DMS79 (cell line): ENCODE measurements around the gene WDR33.
"Not testable (repeated sequence)": the region's sequence is repeated elsewhere in the genome, so short reads cannot be mapped to it uniquely, and the experiment has no call there.

Experiments
- DNase-seq: peaks from one replicate; lab custom pipeline; 2025; lab: John Stamatoyannopoulos, UW

WDR33 gene

DNA sequence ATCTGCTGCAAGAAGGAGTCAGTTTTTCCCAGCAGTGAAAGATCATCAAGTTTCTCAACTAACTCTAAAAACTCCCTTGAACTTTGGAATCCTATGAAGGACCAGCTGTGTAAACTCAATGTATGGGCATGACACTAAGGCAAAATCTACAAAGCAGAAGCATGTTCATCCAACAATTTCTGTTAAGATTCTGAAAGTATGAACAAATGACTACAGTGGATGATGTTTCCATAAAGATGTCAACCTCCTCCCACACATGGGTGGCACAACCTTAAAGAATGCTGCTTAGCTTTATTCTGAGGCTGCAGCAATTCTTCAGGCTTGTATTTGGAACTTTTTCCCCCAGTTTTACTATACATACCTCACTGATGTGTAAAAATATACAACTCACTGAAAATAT lies 47.2 kb downstream of the WDR33 start:
- DNase-seq, result no peak

GRCh38 chr2:127762846-127763245 lies 48.1 kb downstream of the WDR33 start:
- DNase-seq, result no peak

DNA sequence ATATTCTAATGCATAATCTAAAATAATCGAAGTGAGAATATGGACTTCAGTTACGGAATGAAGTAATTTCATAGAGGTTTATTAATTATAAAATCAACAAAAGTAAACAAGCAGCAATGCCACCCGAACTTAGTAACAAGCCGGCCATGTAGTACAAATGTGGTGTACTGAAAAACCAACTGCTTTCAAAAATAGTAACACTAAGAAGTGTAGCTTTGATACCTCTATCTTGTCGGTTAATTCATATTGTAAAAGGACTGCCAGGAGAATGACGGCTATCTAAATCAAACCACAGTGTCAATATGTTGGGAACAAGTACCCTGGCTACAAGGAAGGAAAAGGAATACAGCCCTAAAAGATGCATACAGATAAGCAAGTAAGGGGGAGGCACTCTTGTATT lies 48.5 kb downstream of the WDR33 start:
- DNase-seq, result no peak

GRCh38 chr2:127759931-127760330 lies 51.0 kb downstream of the WDR33 start:
- DNase-seq, result no peak

DNA sequence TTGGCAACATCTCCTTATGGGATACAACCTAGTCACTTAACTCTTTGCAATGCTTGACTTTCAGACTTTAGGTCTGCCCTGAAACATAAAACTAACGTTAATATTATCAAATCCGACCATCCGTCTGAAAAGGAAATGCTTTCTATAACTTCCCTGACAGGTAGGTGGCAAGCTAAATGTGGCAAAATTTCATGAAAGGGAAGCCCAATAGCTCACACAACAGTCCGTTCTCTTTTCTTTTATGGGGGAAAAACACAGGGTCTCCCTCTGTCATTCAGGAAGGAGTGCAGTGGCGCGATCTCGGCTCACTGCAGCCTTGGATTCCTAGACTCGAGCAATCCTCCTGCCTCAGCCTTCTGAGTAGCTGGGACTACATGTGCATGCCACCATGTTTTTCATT lies 56.8 kb downstream of the WDR33 start:
- no peak for DNase-seq

DNA sequence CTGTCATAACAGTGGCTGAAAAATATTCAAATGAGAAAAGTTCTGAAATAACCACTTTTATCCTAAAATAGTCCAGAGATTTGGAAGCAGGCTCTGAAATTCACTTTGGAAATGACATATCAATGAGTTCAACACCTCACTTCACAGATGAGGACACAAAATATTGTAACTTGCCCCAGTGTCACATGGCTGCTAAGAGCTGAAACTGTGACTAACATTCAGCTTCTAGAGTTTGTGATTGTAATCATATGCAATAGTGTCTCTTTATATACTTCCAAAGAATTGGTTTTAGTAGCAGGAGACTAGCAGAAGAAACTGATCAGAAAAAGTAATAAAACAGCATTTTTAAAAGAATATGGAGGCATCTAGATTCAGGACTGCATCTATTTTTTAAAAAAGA lies 57.6 kb downstream of the WDR33 start:
- DNase-seq, result no peak

GRCh38 chr2:127749537-127749936 lies 61.4 kb downstream of the WDR33 start:
- DNase-seq, result not testable (repeated sequence)

DNA sequence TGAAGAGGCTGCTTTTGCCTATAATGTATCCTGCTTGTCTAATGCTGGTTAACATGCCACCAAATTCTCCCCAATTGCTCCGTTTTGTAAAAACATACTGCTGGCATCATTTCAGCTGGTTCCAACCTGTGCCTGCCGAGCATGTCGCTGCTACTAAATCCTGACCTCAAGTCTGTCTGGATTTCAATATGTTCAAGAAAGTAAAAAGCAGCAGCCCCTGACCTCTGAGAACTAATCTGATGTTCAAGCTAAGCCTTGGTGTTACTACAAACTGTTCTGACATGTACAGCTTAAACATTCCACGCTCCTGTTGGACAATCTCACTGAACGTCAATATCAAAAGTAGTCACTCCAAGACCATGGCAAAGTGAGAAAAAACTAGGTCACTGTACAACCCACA lies 63.4 kb downstream of the WDR33 start:
- DNase-seq, result no peak

- DNase-seq, result no peak
These were observed 67.4 kb downstream of the WDR33 start for GRCh38 chr2:127743477-127744026.

DNA sequence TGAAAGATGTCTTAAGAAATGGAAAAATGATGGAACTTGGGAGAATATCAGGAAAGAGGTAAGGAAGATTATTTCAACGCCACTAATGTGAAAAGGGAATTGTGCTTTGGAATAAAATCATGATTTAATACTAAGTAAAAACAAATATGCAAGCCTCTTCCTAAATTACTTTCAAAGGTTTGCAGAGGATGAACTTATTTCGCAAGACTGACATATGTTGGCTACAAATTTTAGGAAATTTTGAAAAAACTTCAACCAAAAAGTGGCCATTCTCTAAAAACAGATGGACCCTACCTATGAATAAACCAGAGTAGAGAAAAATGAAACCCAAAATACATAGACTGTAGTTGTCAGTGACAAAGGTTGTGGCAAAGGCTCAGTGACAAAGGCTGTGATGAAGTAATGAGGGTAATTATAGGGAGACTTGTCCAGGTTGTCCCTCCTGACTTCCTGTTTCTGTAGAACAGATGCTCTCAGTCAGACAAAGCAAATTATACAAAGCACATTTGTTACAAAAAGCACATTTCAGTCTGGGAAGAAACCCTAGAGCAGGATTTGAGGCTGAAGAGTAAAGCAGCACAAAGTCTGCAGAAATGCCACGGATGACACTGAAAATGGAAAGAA lies 70.2 kb downstream of the WDR33 start:
- no peak for DNase-seq

DNA sequence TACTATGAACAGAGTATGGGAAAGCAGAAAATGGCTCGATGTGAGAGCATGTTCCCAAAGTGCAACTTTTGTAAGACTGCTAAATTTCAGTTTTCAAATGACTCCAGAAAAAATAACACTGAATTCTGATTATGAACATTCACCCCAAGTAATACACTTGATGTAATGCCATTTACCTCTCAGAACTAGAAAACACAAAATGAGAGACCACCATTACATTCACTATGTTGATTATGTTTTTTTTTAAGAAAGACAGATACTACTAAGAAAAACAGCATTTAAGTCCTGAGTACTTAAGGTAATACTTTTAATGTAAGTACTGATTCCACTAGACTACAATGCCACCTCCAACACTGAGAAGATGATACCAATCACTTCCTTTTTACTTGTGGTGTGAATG lies 71.2 kb downstream of the WDR33 start:
- no peak for DNase-seq

- DNase-seq, result no peak
These were observed 73.1 kb downstream of the WDR33 start for GRCh38 chr2:127737892-127738291.

DNA sequence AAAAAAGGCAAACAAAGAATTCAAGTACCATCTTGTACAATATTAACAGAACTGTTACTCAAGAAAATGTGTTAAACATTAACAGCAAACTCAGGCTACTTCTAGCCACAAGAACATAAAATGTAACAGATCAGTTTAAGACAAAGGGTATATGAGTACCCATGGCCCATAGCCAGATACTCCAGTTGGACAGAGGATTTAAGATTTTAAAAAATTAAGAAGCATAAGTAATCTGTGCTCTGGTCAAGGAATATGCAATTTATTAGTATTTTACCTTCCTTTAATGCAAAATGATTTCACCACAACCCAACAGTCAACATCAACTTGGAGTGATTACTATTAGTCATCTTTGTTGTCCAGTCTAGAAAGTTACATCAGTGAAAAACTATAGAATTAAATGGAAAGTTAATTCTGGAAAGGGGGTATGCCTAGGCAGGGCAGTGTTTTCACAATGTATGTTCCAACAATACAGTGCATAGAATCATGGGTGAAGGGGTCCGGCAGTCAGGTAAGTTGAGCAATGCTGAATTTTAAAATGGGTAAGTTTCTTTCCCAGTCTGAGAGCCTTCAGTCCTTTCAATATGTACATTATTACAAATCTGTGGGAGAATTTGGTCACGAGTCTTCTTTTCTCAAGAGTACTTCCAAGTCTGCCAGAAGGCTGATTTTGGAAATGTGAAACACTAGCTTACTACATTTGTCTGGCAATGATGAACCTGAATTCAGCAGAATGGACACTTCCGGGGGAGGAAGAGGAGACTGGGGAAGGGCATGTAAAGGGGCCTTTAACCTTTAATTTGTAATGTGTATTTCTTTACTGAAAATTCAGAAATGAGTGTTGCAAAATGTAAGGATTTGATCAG lies 75.2 kb downstream of the WDR33 start:
- DNase-seq, result no peak

GRCh38 chr2:127735044-127735443 lies 75.9 kb downstream of the WDR33 start:
- DNase-seq, result no peak

GRCh38 chr2:127733816-127734537 lies 77.0 kb downstream of the WDR33 start:
- no peak for DNase-seq

GRCh38 chr2:127733113-127733815 lies 77.7 kb downstream of the WDR33 start:
- no peak for DNase-seq

DNA sequence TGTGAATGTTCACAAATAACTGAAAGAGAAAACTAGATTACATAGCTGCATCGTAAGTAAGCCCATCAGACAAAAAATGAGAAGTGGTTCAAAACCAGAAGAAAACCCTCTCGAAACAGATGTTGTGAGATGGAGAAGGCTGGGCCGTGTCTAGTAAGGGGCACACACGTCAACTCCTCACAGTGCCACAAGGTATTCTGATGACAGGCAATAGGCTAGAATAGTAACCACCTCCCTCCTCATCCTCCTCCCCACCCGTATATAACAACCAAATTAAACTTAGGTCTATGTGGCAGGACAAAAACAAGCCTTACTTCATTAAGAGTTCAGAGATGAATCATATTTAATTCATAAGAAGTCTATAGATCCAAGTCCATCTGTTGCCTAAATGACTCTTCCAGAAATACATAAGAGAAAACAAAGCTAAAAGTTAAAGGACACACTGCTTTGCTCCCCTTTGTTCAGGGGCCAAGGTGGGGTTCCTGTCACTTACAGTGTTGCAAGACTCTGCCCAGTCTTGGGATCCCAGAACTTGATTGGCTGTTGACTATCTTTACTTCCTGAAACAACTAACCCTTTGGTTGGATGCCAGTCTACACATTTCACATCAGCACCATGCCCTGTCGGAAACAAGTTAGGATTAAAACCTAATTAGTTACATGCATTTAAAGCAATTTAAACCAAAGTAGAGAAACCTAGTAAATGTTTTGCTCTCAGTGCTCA lies 84.7 kb downstream of the WDR33 start:
- no peak for DNase-seq

- no peak for DNase-seq
These were observed 88.2 kb downstream of the WDR33 start for GRCh38 chr2:127722807-127723206.

DNA sequence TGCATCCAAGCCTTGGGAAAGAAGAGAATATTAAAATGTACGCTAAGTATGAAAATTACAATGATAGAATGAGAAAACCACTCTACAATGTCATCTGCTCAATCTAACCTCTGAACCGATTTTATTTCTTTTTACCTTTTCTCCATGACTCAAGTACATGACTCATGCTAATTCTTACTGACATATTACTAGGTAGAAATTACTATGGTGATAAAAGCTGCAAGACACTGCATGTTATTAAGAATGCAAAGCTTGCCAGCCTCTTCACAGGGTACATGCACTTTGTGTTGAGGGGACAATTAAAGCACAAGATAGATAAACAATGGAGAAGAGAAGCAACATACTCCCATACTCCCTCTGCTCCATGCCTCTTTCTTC lies 89.0 kb downstream of the WDR33 start:
- DNase-seq, result no peak

DNA sequence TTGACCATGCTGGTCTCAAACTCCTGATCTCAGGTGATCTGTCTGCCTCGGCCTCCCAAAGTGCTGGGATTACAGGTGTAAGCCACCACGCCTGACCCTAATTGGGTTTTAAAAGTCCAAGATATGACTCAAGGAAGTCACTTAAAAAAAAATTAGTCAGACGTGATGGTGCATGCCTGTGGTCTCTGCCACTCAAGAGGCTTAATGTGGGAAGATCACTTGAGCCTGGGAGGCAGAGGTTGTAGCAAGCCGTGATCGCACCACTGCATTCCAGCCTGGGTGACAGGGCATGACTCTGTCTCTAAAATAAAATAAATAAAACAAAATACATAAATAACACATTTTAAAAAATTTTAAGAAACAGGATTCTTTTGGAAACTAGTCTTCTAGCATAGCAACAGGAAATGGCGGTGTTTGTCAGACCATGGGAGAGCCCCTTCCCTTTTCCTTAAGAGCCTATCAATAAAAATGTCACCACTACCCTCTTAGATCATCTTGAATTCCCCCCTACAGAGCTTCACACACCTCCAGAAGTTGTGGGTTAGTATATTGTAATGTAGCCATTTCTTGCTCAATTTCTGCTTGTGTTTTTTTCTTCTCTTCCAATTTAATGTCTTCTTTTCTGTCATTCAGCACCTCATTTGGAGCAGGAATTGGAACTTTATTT lies 89.5 kb downstream of the WDR33 start:
- DNase-seq, result peak; percentile 11
